ENCODE results near the gene TNRC18. TPM values are rescaled to one million over a fixed set of nuclear protein-coding genes. Genes with fewer than 3 reads are reported as not detected.

The TNRC18 gene
- total and polyA plus RNA-seq, 9 of the 15 experiments (the other 6 are each of a cell fraction or from before 2014, with no cell fraction given) = 0.03 to 43.2 (median 18.0) TPM

DNA sequence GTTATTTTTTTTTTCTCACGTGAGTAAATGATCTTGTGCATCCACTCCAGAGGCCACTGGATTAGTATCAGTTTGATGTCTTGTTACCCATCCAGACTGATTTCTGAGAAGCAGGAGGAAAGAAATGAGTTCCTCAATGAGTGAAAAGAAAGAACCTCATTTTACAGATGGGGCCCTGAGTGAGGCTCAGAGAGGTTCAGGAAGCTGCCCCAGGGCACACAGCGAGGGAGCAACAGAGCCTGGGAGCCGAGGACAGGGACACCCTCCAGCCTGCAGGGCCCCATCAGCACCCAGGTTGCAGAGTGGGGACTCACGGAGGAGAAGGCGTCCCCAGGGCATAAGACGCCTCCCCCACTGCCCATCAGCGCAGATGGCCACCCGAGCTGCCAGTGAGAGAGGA is 30.9 kb upstream of the TNRC18 start (continued):
- TF ChIP-seq, protein P1, sequence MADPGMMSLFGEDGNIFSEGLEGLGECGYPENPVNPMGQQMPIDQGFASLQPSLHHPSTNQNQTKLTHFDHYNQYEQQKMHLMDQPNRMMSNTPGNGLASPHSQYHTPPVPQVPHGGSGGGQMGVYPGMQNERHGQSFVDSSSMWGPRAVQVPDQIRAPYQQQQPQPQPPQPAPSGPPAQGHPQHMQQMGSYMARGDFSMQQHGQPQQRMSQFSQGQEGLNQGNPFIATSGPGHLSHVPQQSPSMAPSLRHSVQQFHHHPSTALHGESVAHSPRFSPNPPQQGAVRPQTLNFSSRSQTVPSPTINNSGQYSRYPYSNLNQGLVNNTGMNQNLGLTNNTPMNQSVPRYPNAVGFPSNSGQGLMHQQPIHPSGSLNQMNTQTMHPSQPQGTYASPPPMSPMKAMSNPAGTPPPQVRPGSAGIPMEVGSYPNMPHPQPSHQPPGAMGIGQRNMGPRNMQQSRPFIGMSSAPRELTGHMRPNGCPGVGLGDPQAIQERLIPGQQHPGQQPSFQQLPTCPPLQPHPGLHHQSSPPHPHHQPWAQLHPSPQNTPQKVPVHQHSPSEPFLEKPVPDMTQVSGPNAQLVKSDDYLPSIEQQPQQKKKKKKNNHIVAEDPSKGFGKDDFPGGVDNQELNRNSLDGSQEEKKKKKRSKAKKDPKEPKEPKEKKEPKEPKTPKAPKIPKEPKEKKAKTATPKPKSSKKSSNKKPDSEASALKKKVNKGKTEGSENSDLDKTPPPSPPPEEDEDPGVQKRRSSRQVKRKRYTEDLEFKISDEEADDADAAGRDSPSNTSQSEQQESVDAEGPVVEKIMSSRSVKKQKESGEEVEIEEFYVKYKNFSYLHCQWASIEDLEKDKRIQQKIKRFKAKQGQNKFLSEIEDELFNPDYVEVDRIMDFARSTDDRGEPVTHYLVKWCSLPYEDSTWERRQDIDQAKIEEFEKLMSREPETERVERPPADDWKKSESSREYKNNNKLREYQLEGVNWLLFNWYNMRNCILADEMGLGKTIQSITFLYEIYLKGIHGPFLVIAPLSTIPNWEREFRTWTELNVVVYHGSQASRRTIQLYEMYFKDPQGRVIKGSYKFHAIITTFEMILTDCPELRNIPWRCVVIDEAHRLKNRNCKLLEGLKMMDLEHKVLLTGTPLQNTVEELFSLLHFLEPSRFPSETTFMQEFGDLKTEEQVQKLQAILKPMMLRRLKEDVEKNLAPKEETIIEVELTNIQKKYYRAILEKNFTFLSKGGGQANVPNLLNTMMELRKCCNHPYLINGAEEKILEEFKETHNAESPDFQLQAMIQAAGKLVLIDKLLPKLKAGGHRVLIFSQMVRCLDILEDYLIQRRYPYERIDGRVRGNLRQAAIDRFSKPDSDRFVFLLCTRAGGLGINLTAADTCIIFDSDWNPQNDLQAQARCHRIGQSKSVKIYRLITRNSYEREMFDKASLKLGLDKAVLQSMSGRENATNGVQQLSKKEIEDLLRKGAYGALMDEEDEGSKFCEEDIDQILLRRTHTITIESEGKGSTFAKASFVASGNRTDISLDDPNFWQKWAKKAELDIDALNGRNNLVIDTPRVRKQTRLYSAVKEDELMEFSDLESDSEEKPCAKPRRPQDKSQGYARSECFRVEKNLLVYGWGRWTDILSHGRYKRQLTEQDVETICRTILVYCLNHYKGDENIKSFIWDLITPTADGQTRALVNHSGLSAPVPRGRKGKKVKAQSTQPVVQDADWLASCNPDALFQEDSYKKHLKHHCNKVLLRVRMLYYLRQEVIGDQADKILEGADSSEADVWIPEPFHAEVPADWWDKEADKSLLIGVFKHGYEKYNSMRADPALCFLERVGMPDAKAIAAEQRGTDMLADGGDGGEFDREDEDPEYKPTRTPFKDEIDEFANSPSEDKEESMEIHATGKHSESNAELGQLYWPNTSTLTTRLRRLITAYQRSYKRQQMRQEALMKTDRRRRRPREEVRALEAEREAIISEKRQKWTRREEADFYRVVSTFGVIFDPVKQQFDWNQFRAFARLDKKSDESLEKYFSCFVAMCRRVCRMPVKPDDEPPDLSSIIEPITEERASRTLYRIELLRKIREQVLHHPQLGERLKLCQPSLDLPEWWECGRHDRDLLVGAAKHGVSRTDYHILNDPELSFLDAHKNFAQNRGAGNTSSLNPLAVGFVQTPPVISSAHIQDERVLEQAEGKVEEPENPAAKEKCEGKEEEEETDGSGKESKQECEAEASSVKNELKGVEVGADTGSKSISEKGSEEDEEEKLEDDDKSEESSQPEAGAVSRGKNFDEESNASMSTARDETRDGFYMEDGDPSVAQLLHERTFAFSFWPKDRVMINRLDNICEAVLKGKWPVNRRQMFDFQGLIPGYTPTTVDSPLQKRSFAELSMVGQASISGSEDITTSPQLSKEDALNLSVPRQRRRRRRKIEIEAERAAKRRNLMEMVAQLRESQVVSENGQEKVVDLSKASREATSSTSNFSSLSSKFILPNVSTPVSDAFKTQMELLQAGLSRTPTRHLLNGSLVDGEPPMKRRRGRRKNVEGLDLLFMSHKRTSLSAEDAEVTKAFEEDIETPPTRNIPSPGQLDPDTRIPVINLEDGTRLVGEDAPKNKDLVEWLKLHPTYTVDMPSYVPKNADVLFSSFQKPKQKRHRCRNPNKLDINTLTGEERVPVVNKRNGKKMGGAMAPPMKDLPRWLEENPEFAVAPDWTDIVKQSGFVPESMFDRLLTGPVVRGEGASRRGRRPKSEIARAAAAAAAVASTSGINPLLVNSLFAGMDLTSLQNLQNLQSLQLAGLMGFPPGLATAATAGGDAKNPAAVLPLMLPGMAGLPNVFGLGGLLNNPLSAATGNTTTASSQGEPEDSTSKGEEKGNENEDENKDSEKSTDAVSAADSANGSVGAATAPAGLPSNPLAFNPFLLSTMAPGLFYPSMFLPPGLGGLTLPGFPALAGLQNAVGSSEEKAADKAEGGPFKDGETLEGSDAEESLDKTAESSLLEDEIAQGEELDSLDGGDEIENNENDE (IDR thresholded peaks at IDR 0.05; ENCODE audit: low read depth, low read length) = no peak
- TF ChIP-seq RCOR1 (IDR thresholded peaks at IDR 0.05; ENCODE audit: borderline replicate concordance in 1 of 2, low read depth in 2 of 2, low read length in 2 of 2) (peak in 1 of 2 experiments; percentile 34; a peak in 1 of 4 replicates), JUND (IDR thresholded peaks at IDR 0.05; ENCODE audit: borderline replicate concordance, low read depth, low read length) (no peak), JUND (tag; IDR thresholded peaks at IDR 0.05; ENCODE audit: borderline replicate concordance, low read depth, low read length) (no peak), HDAC2 (IDR thresholded peaks at IDR 0.05) (peak; percentile 60; the same call in 1 of the 2 replicates), BCOR (IDR thresholded peaks at IDR 0.05) (peak; percentile 78), BRF1 (IDR thresholded peaks at IDR 0.05; ENCODE audit: borderline replicate concordance, extremely low read depth, insufficient read length) (no peak)
